HL-60 (cell line): ENCODE results near the gene TFB1M.

ENCODE experiments used
- GABPA ChIP-seq: IDR thresholded peaks from 2 replicates; pipeline ENCODE4 v1.6.1; 2012; ENCODE audit warnings: low read depth
- POLR2AphosphoS5 ChIP-seq: IDR thresholded peaks from 2 replicates; pipeline ENCODE4 v1.6.1; 2012; ENCODE audit warnings: low read depth
- TF ChIP-seq, protein P1 (sequence below): IDR thresholded peaks from one replicate; pipeline ENCODE4 v1.5.1; 2011; ENCODE audit warnings: low read length, control low read depth, inconsistent platforms; ENCODE audit not compliant: insufficient read depth
- TF ChIP-seq, protein P2 (sequence below): IDR thresholded peaks from 2 replicates; pipeline ENCODE4 v1.6.1; 2012; ENCODE audit warnings: low read depth; ENCODE audit not compliant: insufficient replicate concordance

DNA sequence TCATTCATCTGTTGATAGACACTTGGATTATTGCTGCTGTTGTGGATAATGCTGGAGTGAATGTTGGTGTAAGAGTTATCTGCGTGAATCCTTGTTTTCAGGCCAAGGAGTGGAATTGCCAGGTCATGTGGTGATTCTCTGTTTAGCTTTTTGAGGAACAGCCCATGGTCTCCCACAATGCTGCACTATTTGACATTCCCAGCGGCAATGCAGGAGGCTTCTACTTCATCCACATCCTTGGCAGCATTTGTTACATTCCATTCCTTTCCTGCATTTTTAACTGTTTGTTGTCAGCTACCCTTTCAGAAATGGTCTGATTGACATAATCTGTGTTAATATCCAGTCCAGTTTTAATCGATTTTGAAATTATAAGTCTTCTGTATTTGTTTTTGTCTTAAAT is 102.2 kb downstream of the TFB1M start:
- TF ChIP-seq, protein P1, sequence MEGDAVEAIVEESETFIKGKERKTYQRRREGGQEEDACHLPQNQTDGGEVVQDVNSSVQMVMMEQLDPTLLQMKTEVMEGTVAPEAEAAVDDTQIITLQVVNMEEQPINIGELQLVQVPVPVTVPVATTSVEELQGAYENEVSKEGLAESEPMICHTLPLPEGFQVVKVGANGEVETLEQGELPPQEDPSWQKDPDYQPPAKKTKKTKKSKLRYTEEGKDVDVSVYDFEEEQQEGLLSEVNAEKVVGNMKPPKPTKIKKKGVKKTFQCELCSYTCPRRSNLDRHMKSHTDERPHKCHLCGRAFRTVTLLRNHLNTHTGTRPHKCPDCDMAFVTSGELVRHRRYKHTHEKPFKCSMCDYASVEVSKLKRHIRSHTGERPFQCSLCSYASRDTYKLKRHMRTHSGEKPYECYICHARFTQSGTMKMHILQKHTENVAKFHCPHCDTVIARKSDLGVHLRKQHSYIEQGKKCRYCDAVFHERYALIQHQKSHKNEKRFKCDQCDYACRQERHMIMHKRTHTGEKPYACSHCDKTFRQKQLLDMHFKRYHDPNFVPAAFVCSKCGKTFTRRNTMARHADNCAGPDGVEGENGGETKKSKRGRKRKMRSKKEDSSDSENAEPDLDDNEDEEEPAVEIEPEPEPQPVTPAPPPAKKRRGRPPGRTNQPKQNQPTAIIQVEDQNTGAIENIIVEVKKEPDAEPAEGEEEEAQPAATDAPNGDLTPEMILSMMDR: no peak
- no peak for TF ChIP-seq GABPA
- TF ChIP-seq POLR2AphosphoS5: no peak
- TF ChIP-seq, protein P2, sequence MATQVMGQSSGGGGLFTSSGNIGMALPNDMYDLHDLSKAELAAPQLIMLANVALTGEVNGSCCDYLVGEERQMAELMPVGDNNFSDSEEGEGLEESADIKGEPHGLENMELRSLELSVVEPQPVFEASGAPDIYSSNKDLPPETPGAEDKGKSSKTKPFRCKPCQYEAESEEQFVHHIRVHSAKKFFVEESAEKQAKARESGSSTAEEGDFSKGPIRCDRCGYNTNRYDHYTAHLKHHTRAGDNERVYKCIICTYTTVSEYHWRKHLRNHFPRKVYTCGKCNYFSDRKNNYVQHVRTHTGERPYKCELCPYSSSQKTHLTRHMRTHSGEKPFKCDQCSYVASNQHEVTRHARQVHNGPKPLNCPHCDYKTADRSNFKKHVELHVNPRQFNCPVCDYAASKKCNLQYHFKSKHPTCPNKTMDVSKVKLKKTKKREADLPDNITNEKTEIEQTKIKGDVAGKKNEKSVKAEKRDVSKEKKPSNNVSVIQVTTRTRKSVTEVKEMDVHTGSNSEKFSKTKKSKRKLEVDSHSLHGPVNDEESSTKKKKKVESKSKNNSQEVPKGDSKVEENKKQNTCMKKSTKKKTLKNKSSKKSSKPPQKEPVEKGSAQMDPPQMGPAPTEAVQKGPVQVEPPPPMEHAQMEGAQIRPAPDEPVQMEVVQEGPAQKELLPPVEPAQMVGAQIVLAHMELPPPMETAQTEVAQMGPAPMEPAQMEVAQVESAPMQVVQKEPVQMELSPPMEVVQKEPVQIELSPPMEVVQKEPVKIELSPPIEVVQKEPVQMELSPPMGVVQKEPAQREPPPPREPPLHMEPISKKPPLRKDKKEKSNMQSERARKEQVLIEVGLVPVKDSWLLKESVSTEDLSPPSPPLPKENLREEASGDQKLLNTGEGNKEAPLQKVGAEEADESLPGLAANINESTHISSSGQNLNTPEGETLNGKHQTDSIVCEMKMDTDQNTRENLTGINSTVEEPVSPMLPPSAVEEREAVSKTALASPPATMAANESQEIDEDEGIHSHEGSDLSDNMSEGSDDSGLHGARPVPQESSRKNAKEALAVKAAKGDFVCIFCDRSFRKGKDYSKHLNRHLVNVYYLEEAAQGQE: no peak
